Endothelial cell of umbilical vein (primary cell): ENCODE measurements around the gene ACBD3. TPM values are rescaled to one million over a fixed set of nuclear protein-coding genes. Genes with fewer than 3 reads are reported as not detected.

Experiments
- BruUV-seq: library from RNA; stranded (reverse); fragments of 400-500 nt; replicated peaks from 2 replicates; lab custom pipeline; 2021; lab: Mats Ljungman, UMichigan
- CTCF ChIA-PET: fragments of 300-600, 350-600 bp; sonication (Branson Sonifier 250); formaldehyde crosslinking; loops from one replicate; lab custom pipeline; 2021; ENCODE audit warnings: antibody characterized with exemption, inconsistent platforms; lab: Charles Lee
- POLR2A ChIA-PET: fragments of 300-600, 350-600 bp; sonication (Branson Sonifier 250); formaldehyde crosslinking; loops from one replicate; lab custom pipeline; 2021; ENCODE audit warnings: antibody characterized with exemption, inconsistent platforms; lab: Charles Lee
- DNase-seq: peaks from one replicate; pipeline ENCODE4 v3.0.0-alpha.2; 2011; ENCODE audit warnings: low read depth, low spot score
- FAIRE-seq: peaks from 2 replicates; lab custom pipeline; 2011; peaks lifted over from hg19 to GRCh38; lab: Jason Lieb, UNC
- H2AFZ ChIP-seq: 2 replicates; pipeline ENCODE4 v1.6.0; 2012; ENCODE audit warnings: low read depth, low read length, control low read depth, inconsistent platforms
- H3K27ac ChIP-seq: 2 replicates; pipeline ENCODE4 v1.5.1; 2011; ENCODE audit warnings: low read depth, mild to moderate bottlenecking, control low read depth, low read length, moderate library complexity; ENCODE audit not compliant: insufficient read depth
- H3K27me3 ChIP-seq, 2 experiments: 2 replicates each; pipeline versions ENCODE4 v1.6.0 to v1.6.1; 2011; ENCODE audit warnings: low read length in 2 of 2, mixed read lengths in 1 of 2; ENCODE audit not compliant: control insufficient read depth in 2 of 2, insufficient read depth in 2 of 2
- H3K36me3 ChIP-seq, 2 experiments: 2 replicates in 1 of 2; 3 replicates in 1 of 2; pipeline ENCODE4 v1.5.1; 2011; ENCODE audit warnings: low read length in 2 of 2, mild to moderate bottlenecking in 1 of 2, moderate library complexity in 1 of 2; ENCODE audit not compliant: control insufficient read depth in 2 of 2, insufficient read depth in 2 of 2; ENCODE audit errors: extremely low read depth in 1 of 2
- H3K4me1 ChIP-seq: 3 replicates; pipeline ENCODE4 v1.5.1; 2011; ENCODE audit warnings: mild to moderate bottlenecking, low read length; ENCODE audit not compliant: control insufficient read depth, insufficient read depth; ENCODE audit errors: extremely low read depth
- H3K4me2 ChIP-seq: 2 replicates; pipeline ENCODE4 v1.6.1; 2011; ENCODE audit warnings: low read length, control low read depth, mixed read lengths; ENCODE audit not compliant: insufficient read depth
- H3K4me3 ChIP-seq, 3 experiments: fragments of 200-600 bp in 1 of 3; sonication (generic), shearing (Covaris generic) in 1 of 3; replicated peaks in 1 of 3; 2 replicates each; pipeline ENCODE4 v1.5.1; 2011 to 2016; ENCODE audit warnings: control low read depth in 3 of 3, low read length in 3 of 3, mild to moderate bottlenecking in 2 of 3, inconsistent platforms in 1 of 3, low read depth in 1 of 3, moderate library complexity in 1 of 3; ENCODE audit not compliant: insufficient read depth in 1 of 3
- H3K79me2 ChIP-seq: 2 replicates; pipeline ENCODE4 v1.6.0; 2012; ENCODE audit warnings: low read length, inconsistent platforms; ENCODE audit not compliant: control insufficient read depth, insufficient read depth
- H3K9ac ChIP-seq: replicated peaks from 2 replicates; pipeline ENCODE3; 2011; ENCODE audit warnings: low read length, control low read depth; ENCODE audit not compliant: insufficient read depth; ENCODE audit errors: extremely low read depth
- H3K9me1 ChIP-seq: replicated peaks from 3 replicates; pipeline ENCODE4 v1.6.0; 2011; ENCODE audit warnings: mild to moderate bottlenecking, low read length; ENCODE audit not compliant: control insufficient read depth, insufficient read depth; ENCODE audit errors: extremely low read depth
- H3K9me3 ChIP-seq: replicated peaks from 2 replicates; pipeline ENCODE4 v1.5.1; 2012; ENCODE audit warnings: low read length, inconsistent platforms; ENCODE audit not compliant: control insufficient read depth, insufficient read depth
- H4K20me1 ChIP-seq: replicated peaks from 2 replicates; pipeline ENCODE3; 2011; ENCODE audit warnings: mild to moderate bottlenecking, low read length; ENCODE audit not compliant: control insufficient read depth, insufficient read depth; ENCODE audit errors: extremely low read depth
- CTCF ChIP-seq, 2 donors: IDR thresholded peaks; 1 replicate in 1 of 2; 2 replicates in 1 of 2; pipeline ENCODE4 v1.5.1; 2011; ENCODE audit warnings: low read length in 2 of 2, mild to moderate bottlenecking in 2 of 2, moderate library complexity in 2 of 2, control low read depth in 1 of 2, inconsistent platforms in 1 of 2, low read depth in 1 of 2; ENCODE audit not compliant: insufficient read depth in 1 of 2; ENCODE audit errors: extremely low read depth in 1 of 2
- EZH2 ChIP-seq: IDR thresholded peaks from 2 replicates; pipeline ENCODE4 v1.6.1; 2012; ENCODE audit warnings: borderline replicate concordance, low read depth, mild to moderate bottlenecking, moderate library complexity, low read length, inconsistent platforms; ENCODE audit not compliant: severe bottlenecking
- FOS ChIP-seq: IDR thresholded peaks from 2 replicates; pipeline ENCODE4 v1.6.1; 2011; ENCODE audit warnings: mild to moderate bottlenecking, low read length, moderate library complexity, borderline replicate concordance; ENCODE audit not compliant: insufficient read depth
- GATA2 ChIP-seq: IDR thresholded peaks from 2 replicates; pipeline ENCODE4 v1.7.0; 2011; ENCODE audit warnings: low read depth, mild to moderate bottlenecking, moderate library complexity, mixed read lengths, low read length; ENCODE audit not compliant: insufficient read length, insufficient read depth
- JUN ChIP-seq: IDR thresholded peaks from 2 replicates; pipeline ENCODE4 v1.6.1; 2011; ENCODE audit warnings: borderline replicate concordance, low read depth; ENCODE audit not compliant: insufficient read length, insufficient read depth
- MYC ChIP-seq: IDR thresholded peaks from one replicate; pipeline ENCODE4 v1.6.1; 2011; ENCODE audit warnings: mild to moderate bottlenecking, low read depth, low read length
- POLR2A ChIP-seq: IDR thresholded peaks from 2 replicates; pipeline ENCODE4 v1.6.1; 2012; ENCODE audit warnings: low read depth, mild to moderate bottlenecking, control low read depth, low read length
- POLR2AphosphoS5 ChIP-seq: IDR thresholded peaks from 2 replicates; pipeline ENCODE4 v1.6.1; 2012; ENCODE audit warnings: low read depth, mild to moderate bottlenecking, control low read depth, low read length, moderate library complexity; ENCODE audit not compliant: insufficient read depth
- dilution Hi-C: fragments of 300-500 bp; cut with MboI; formaldehyde crosslinking; loops from one replicate; pipeline ENCODE4 v1.15.0; 2019; ENCODE audit warnings: low sequenced_read_pairs; ENCODE audit not compliant: extremely low pct_ligation_motif_present
- intact Hi-C: fragments of 100-400 bp; cut with micrococcal nuclease; formaldehyde crosslinking; loops from one replicate; pipeline ENCODE4 v1.10.0; 2022
- polyA plus RNA-seq, 4 experiments: library from polyadenylated mRNA; depleted of rRNA in 3 of 4; stranded (reverse) in 3 of 4; unstranded in 1 of 4; fragments of >200 nt; gene quantifications; 2 replicates each; pipeline versions ENCODE4 v1.2.1 to v1.2.3, GENCODE V29; 2011 to 2012; ENCODE audit warnings: missing spikeins in 1 of 4
- total RNA-seq: library from RNA; stranded (reverse); gene quantifications from 2 replicates; pipeline ENCODE4 v1.2.3, GENCODE V29; 2021

ACBD3 gene
- total and polyA plus RNA-seq, 2 donors (not counting 3 experiments of a cell fraction or from before 2014, with no cell fraction given), result 12.3 to 36.4 TPM

GRCh38 chr1:226129230-226129629 is 57.3 kb downstream of the ACBD3 start:
- Histone ChIP-seq H4K20me1 (no peaks in the 10 kb centered on the region), H3K27ac (no peak overlapping the region), H3K27me3 (peaks cover 0 to 4% of the 10 kb centered on the region in 2 experiments), H3K79me2 (no peaks in the 10 kb centered on the region), H3K4me3 (no peak overlapping the region), H3K4me1 (peaks cover 3% of the 10 kb centered on the region), H3K36me3 (no peaks in the 10 kb centered on the region), H2AFZ (no peak overlapping the region), H3K9me1 (no peaks in the 10 kb centered on the region), H3K4me2 (no peak overlapping the region), H3K9me3 (no peaks in the 10 kb centered on the region), H3K9ac (no peak overlapping the region)
- FAIRE-seq (no peak), DNase-seq (no peak)
- BruUV-seq, result no TSS peak
- dilution Hi-C loops (no loop called here), intact Hi-C loops (no loop called here)
- POLR2A ChIA-PET, result no interaction called here
- CTCF ChIA-PET, result interaction anchor here (1.5 to 4.4 kb wide), 2 partner anchors 64 to 69 kb away, joined by 9 to 145 read pairs; no protein-coding TSS in a partner anchor
- TF ChIP-seq EZH2, result no peak
- TF ChIP-seq POLR2AphosphoS5, result no peak
- TF ChIP-seq POLR2A, result no peak
- TF ChIP-seq CTCF (IDR thresholded peaks at IDR 0.05; ENCODE audit: extremely low read depth in 1 of 2, insufficient read depth in 1 of 2, low read depth in 1 of 2, low read length in 2 of 2), result no peak
- TF ChIP-seq MYC, result no peak

GRCh38 chr1:226128487-226129075 is 58.0 kb downstream of the ACBD3 start:
- no peak overlapping the region for H3K4me2 ChIP-seq
- intact Hi-C loops, result no loop called here
- dilution Hi-C loops, result no loop called here
- no peak overlapping the region for H3K9ac ChIP-seq
- FAIRE-seq (no peak), DNase-seq (no peak)
- H3K4me3 ChIP-seq, result no peak overlapping the region
- peaks cover 3% of the 10 kb centered on the region for H3K4me1 ChIP-seq
- ChIA-PET CTCF (interaction anchor here (0.8 to 4.4 kb wide), 4 partner anchors 64 to 280 kb away, joined by 3 to 145 read pairs (median 6); partner anchors contain the start of gene PARP1), POLR2A (no interaction called here)
- no peak overlapping the region for H3K27ac ChIP-seq
- BruUV-seq, result no TSS peak
- TF ChIP-seq MYC, result no peak
- TF ChIP-seq JUN, result no peak
- no peak for TF ChIP-seq GATA2
- TF ChIP-seq POLR2AphosphoS5, result no peak
- TF ChIP-seq POLR2A, result no peak
- no peak for TF ChIP-seq FOS
- TF ChIP-seq EZH2, result no peak
- H2AFZ ChIP-seq, result no peak overlapping the region
- H3K9me3 ChIP-seq, result no peaks in the 10 kb centered on the region
- no peaks in the 10 kb centered on the region for H3K36me3 ChIP-seq
- H3K9me1 ChIP-seq, result no peaks in the 10 kb centered on the region
- H3K27me3 ChIP-seq, result peaks cover 0 to 4% of the 10 kb centered on the region in 2 experiments
- no peaks in the 10 kb centered on the region for H3K79me2 ChIP-seq
- no peaks in the 10 kb centered on the region for H4K20me1 ChIP-seq
